Vagina (tissue), 2 donors: ENCODE measurements around the gene POLR3GL. TPM values are rescaled to one million over a fixed set of nuclear protein-coding genes. Genes with fewer than 3 reads are reported as not detected.
"Not testable (repeated sequence)": the region's sequence is repeated elsewhere in the genome, so short reads cannot be mapped to it uniquely, and the experiment has no call there.

Experiments used
- DNase-seq, 2 donors: peaks; one replicate each; pipeline ENCODE4 v3.0.0-alpha.2; 2017; ENCODE audit errors: extremely low spot score in 2 of 2
- H3K27ac ChIP-seq: fragments of 200-600 bp; sonication (generic); one replicate; pipeline ENCODE4 v1.5.1; 2019
- H3K27me3 ChIP-seq: fragments of 200-600 bp; sonication (generic); one replicate; pipeline ENCODE4 v1.5.1; 2019
- H3K36me3 ChIP-seq, 2 donors: fragments of 200-600 bp; sonication (generic); one replicate each; pipeline ENCODE4 v1.5.1; 2017 to 2019
- H3K4me1 ChIP-seq: fragments of 200-600 bp; sonication (generic); one replicate; pipeline ENCODE4 v1.5.1; 2019
- H3K4me3 ChIP-seq, 2 donors: fragments of 200-600 bp; sonication (generic); 1 replicate in 1 of 2; 2 replicates in 1 of 2; pipeline ENCODE4 v1.5.1; 2016 to 2019
- H3K9me3 ChIP-seq: fragments of 200-600 bp; sonication (generic); one replicate; pipeline ENCODE4 v1.5.1; 2019
- CTCF ChIP-seq, 3 experiments: fragments of 450-650 bp in 2 of 3; fragments of 200-600 bp in 1 of 3; sonication (generic) in 1 of 3; IDR thresholded peaks; one replicate each; pipeline ENCODE4 v1.5.1; 2017 to 2019; ENCODE audit warnings: antibody characterized with exemption in 3 of 3, mild to moderate bottlenecking in 2 of 3, moderate library complexity in 2 of 3
- POLR2A ChIP-seq, 2 donors: fragments of 450-650 bp; IDR thresholded peaks; one replicate each; pipeline ENCODE4 v1.6.1; 2017; ENCODE audit warnings: antibody characterized with exemption in 2 of 2, mild to moderate bottlenecking in 2 of 2, moderate library complexity in 2 of 2
- POLR2AphosphoS5 ChIP-seq, 2 donors: sonication (generic); formaldehyde crosslinking; IDR thresholded peaks; one replicate each; pipeline ENCODE4 v1.9.0; 2017; ENCODE audit warnings: antibody characterized with exemption in 2 of 2, mild to moderate bottlenecking in 2 of 2, low read depth in 1 of 2; ENCODE audit not compliant: insufficient read depth in 1 of 2
- intact Hi-C: fragments of 100-400 bp; cut with DNase I; formaldehyde crosslinking; loops from one replicate; pipeline ENCODE4 v1.15.1; 2023
- total RNA-seq: library from RNA; depleted of rRNA; stranded (reverse); fragments of >200 nt; gene quantifications from one replicate; pipeline ENCODE4 v1.2.3, GENCODE V29; 2016

POLR3GL gene
- total RNA-seq, 1 donor from 2014 or later = 15.0 TPM

GRCh38 chr1:145927916-145928643 is 36.4 kb upstream of the POLR3GL start:
- no peak for DNase-seq
- peaks cover 25% of the 10 kb centered on the region for H3K4me1 ChIP-seq
- H3K4me3 ChIP-seq = peak overlapping the region; percentile 75 to 78
- no peak for TF ChIP-seq POLR2A (IDR thresholded peaks at IDR 0.05)
- peak overlapping the region; percentile 92 for H3K27ac ChIP-seq
- H3K9me3 ChIP-seq = no peaks in the 10 kb centered on the region
- intact Hi-C loops = no loop called here
- H3K36me3 ChIP-seq = peaks cover 0 to 19% of the 10 kb centered on the region in 2 donors
- H3K27me3 ChIP-seq = no peaks in the 10 kb centered on the region

GRCh38 chr1:145932522-145933009 is 31.9 kb upstream of the POLR3GL start:
- Histone ChIP-seq H3K36me3 (peaks cover 0 to 33% of the 10 kb centered on the region in 2 donors), H3K4me1 (peaks cover 12% of the 10 kb centered on the region)
- H3K9me3 ChIP-seq, H3K27ac ChIP-seq, intact Hi-C loops, H3K27me3 ChIP-seq, DNase-seq, H3K4me3 ChIP-seq: not testable (repeated sequence)

- no peak for DNase-seq
- no peak for TF ChIP-seq POLR2AphosphoS5 (IDR thresholded peaks at IDR 0.05; ENCODE audit: insufficient read depth in 1 of 2, low read depth in 1 of 2)
- no peak for TF ChIP-seq POLR2A (IDR thresholded peaks at IDR 0.05)
- TF ChIP-seq CTCF (IDR thresholded peaks at IDR 0.05) = no peak
- Histone ChIP-seq H3K4me1 (no peaks in the 10 kb centered on the region), H3K27me3 (no peaks in the 10 kb centered on the region), H3K36me3 (peaks cover 0 to 33% of the 10 kb centered on the region in 2 donors), H3K27ac (no peak overlapping the region), H3K4me3 (no peak overlapping the region), H3K9me3 (no peaks in the 10 kb centered on the region)
- intact Hi-C loops = no loop called here
These were observed 28.8 kb upstream of the POLR3GL start for GRCh38 chr1:145935708-145936107.

- intact Hi-C loops = no loop called here
- no peak overlapping the region for H3K27ac ChIP-seq
These were observed 28.2 kb upstream of the POLR3GL start for GRCh38 chr1:145936247-145936646.

GRCh38 chr1:145937436-145937835 is 27.1 kb upstream of the POLR3GL start:
- DNase-seq = no peak
- no peaks in the 10 kb centered on the region for H3K4me1 ChIP-seq
- H3K27ac ChIP-seq = no peak overlapping the region
- no peak overlapping the region for H3K4me3 ChIP-seq
- no peaks in the 10 kb centered on the region for H3K9me3 ChIP-seq
- TF ChIP-seq POLR2AphosphoS5 (IDR thresholded peaks at IDR 0.05; ENCODE audit: insufficient read depth in 1 of 2, low read depth in 1 of 2) = no peak
- no peaks in the 10 kb centered on the region for H3K27me3 ChIP-seq
- peaks cover 0 to 33% of the 10 kb centered on the region in 2 donors for H3K36me3 ChIP-seq
- intact Hi-C loops = no loop called here

More at GRCh38 chr1:145936247-145936646, 28.2 kb upstream of the POLR3GL start:
- DNase-seq = no peak
- Histone ChIP-seq H3K4me3 (no peak overlapping the region), H3K4me1 (no peaks in the 10 kb centered on the region), H3K9me3 (no peaks in the 10 kb centered on the region), H3K36me3 (peaks cover 0 to 33% of the 10 kb centered on the region in 2 donors), H3K27me3 (no peaks in the 10 kb centered on the region)
- no peak for TF ChIP-seq CTCF (IDR thresholded peaks at IDR 0.05)
- no peak for TF ChIP-seq POLR2A (IDR thresholded peaks at IDR 0.05)
- no peak for TF ChIP-seq POLR2AphosphoS5 (IDR thresholded peaks at IDR 0.05; ENCODE audit: insufficient read depth in 1 of 2, low read depth in 1 of 2)

- no peak for TF ChIP-seq CTCF (IDR thresholded peaks at IDR 0.05)
- TF ChIP-seq POLR2AphosphoS5 (IDR thresholded peaks at IDR 0.05; ENCODE audit: insufficient read depth in 1 of 2, low read depth in 1 of 2) = no peak
- TF ChIP-seq POLR2A (IDR thresholded peaks at IDR 0.05) = no peak
- H3K4me1 ChIP-seq = peaks cover 13% of the 10 kb centered on the region
- no peaks in the 10 kb centered on the region for H3K9me3 ChIP-seq
- H3K27ac ChIP-seq = peak overlapping the region; percentile 55
- H3K4me3 ChIP-seq = no peak overlapping the region
- no peaks in the 10 kb centered on the region for H3K27me3 ChIP-seq
- H3K36me3 ChIP-seq = peaks cover 0 to 11% of the 10 kb centered on the region in 2 donors
- intact Hi-C loops = no loop called here
- no peak for DNase-seq
These were observed 22.1 kb upstream of the POLR3GL start for GRCh38 chr1:145942405-145942804.
